ENCODE measurements around the gene DGLUCY. TPM values are rescaled to one million over a fixed set of nuclear protein-coding genes. Genes with fewer than 3 reads are reported as not detected.
"Not testable (repeated sequence)": the region's sequence is repeated elsewhere in the genome, so short reads cannot be mapped to it uniquely, and the experiment has no call there.

DGLUCY gene
- polyA plus RNA-seq (2012; ENCODE audit: insufficient read depth, insufficient read length) = 38.9 TPM

GRCh38 chr14:91113829-91114078, at the start of gene DGLUCY:
TSS of gene DGLUCY (plus strand) at chr14:91114073. CDS start at chr14:91160295, 46,222 bp downstream.
- DNase-seq (ENCODE audit: low read depth, low spot score) = no peak
- H3K4me3 ChIP-seq (ENCODE audit: low read length) = peak within 1 kb of the TSS; percentile 88

- H3K4me3 ChIP-seq (ENCODE audit: low read length) = no peak overlapping the region
- no peak for DNase-seq (ENCODE audit: low read depth, low spot score)
These were observed 48.6 kb upstream of the DGLUCY start for GRCh38 chr14:91065266-91065665.

DNA sequence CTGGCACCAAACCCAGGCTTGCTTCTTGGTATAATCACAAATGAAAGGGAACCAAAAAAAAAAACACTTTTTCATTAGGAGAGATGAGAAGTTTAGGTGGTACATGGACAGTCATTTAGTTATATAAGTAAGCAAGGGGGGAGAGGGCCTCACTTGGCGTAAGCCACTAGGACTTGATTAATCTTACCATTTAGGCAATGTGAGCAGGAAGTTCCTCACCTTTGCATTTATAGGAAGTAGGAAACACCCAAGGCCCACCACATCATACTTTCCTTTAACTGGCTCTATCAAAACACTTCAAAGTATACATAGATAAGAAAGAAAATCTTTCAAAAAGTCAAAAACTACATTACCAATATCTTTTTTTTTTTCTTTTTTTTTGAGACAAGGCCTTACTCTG, 46.7 kb upstream of the DGLUCY start:
- H3K4me3 ChIP-seq (ENCODE audit: low read length) = no peak overlapping the region
- DNase-seq (ENCODE audit: low read depth, low spot score) = peak; percentile 68

GRCh38 chr14:91068642-91069041, 45.2 kb upstream of the DGLUCY start:
- no peak overlapping the region for H3K4me3 ChIP-seq (ENCODE audit: low read length)

DNA sequence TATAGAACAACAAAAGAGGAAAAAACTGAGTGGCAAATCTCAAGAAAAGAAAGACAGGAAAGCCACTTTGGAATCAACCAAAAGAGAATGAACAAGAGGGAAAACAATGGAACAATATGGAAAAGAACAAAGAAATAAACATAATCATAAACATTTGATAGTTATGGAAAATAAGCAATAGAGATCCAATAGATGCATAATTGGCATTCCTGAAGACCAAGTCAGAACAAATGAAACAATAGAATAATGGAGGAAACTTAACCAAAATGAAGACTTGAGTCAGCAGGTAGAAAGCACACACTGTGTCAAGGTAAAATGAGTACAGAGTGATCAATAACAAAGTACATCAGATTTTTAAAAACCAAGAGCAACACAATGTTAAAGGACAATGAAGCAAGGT, 43.3 kb upstream of the DGLUCY start:
- H3K4me3 ChIP-seq (ENCODE audit: low read length) = no peak overlapping the region
- no peak for DNase-seq (ENCODE audit: low read depth, low spot score)

More at GRCh38 chr14:91068642-91069041, 45.2 kb upstream of the DGLUCY start:
- no peak for DNase-seq (ENCODE audit: low read depth, low spot score)

- no peak for DNase-seq (ENCODE audit: low read depth, low spot score)
These were observed 38.3 kb upstream of the DGLUCY start for GRCh38 chr14:91075553-91075952.

DNA sequence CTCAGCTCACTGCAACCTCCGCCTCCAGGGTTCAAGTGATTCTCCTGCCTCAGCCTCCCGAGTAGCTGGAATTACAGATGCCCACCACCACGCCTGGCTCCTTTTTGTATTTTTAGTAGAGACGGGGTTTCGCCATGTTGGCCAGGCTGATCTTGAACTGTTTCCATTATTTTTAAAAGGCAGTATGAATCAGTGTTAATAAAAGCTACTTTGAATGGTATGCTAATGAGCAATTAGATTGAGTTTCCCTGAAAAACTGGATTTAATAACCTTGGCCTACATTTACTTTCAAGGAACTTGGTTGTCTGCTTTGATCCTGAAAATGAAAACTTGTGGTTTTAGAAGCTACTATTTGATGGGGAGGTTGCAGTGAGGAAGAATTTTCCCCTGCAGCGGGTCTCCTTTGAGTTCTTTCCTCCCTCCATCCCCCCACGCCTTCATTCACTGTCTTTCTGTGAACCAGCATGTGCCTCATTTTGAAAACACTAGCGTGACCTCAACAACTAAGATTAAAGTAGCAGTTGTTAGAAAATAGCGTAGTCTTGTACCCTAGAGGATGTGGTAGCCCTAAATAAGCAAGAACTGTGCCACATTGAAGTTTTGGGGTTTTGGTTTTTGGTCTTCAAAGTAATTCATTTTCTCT, 35.7 kb upstream of the DGLUCY start:
- DNase-seq (ENCODE audit: low read depth, low spot score) = peak; percentile 95
- no peak overlapping the region for H3K4me3 ChIP-seq (ENCODE audit: low read length)

More at GRCh38 chr14:91075553-91075952, 38.3 kb upstream of the DGLUCY start:
- no peak overlapping the region for H3K4me3 ChIP-seq (ENCODE audit: low read length)

DNA sequence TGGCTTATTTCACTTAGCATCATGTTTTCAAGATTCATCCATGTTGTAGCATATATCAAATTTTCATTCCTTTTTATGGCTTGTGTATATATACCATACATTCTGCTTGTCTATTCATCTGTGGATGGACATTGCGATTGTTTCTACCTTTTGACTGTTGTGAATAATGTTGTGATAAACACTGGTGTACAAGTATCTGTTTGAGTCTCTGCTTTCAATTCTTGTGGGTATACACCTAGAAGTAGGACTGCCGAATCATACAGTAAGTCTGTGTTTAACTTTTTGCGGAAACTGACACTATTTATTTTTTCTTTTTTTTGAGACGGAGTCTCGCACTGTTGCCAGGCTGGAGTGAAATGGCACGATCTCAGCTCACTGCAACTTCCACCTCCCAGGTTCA, 33.8 kb upstream of the DGLUCY start:
- DNase-seq (ENCODE audit: low read depth, low spot score) = no peak
- H3K4me3 ChIP-seq (ENCODE audit: low read length) = no peak overlapping the region

- DNase-seq (ENCODE audit: low read depth, low spot score) = no peak
- H3K4me3 ChIP-seq (ENCODE audit: low read length) = no peak overlapping the region
These were observed 31.6 kb upstream of the DGLUCY start for GRCh38 chr14:91082282-91082681.

- H3K4me3 ChIP-seq (ENCODE audit: low read length) = no peak overlapping the region
- no peak for DNase-seq (ENCODE audit: low read depth, low spot score)
These were observed 29.4 kb upstream of the DGLUCY start for GRCh38 chr14:91084516-91084915.

DNA sequence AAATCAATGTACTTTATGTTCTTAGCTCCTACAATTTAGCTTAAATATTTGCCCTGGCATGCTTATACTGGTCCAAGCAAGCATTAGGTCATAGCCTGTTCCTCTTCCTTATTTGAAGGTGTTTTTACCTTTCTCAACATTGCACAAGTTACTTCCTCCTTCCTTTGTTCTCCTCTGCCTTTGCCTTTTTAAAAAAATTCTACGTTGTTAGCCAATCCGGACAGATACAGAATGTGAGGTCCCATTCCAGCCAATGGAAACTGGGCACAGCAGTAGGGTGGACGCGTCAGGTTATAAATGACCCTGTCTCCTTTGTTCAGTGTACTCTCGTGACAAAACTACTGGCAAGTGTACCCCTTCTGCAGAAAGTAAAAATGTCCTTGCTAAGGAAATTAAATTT, 26.4 kb upstream of the DGLUCY start:
- H3K4me3 ChIP-seq (ENCODE audit: low read length); DNase-seq (ENCODE audit: low read depth, low spot score): not testable (repeated sequence)

GRCh38 chr14:91088585-91089235, 25.2 kb upstream of the DGLUCY start:
- no peak for DNase-seq (ENCODE audit: low read depth, low spot score)
- no peak overlapping the region for H3K4me3 ChIP-seq (ENCODE audit: low read length)

DNA sequence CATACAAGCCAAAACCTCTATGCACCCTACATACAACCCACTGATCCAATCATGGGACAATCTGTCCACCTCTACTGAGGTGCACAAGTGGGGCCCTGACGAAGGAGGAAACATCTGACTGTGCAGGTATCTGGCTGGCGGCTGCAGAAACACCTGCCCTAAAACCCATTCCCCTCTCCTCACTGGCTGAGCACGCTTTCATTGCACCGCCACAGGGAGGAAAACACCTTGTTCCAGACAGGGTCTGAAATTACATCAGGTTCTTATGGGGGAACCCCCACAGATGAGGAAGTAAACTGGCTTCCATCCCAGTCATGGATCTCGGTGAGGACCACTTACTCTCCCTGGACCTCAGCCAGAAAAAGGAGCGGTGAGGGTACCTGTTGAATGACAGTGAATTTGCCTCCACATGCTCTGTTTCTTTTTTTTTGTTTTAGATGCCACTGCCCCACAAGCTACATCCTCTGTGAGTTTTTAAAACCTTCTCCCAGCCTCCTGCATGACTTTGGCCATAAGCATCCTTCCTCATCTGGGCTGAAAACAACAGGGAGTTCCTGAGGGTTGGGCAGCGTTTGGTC, 23.8 kb upstream of the DGLUCY start:
- no peak overlapping the region for H3K4me3 ChIP-seq (ENCODE audit: low read length)
- no peak for DNase-seq (ENCODE audit: low read depth, low spot score)

- no peak for DNase-seq (ENCODE audit: low read depth, low spot score)
These were observed 23.1 kb upstream of the DGLUCY start for GRCh38 chr14:91090743-91091142.

GRCh38 chr14:91092073-91092472, 21.8 kb upstream of the DGLUCY start:
- DNase-seq (ENCODE audit: low read depth, low spot score) = no peak
- H3K4me3 ChIP-seq (ENCODE audit: low read length) = no peak overlapping the region

More at GRCh38 chr14:91090743-91091142, 23.1 kb upstream of the DGLUCY start:
- no peak overlapping the region for H3K4me3 ChIP-seq (ENCODE audit: low read length)

- DNase-seq (ENCODE audit: low read depth, low spot score); H3K4me3 ChIP-seq (ENCODE audit: low read length): not testable (repeated sequence)
These were observed 20.0 kb upstream of the DGLUCY start for GRCh38 chr14:91093743-91094472.

- no peak for DNase-seq (ENCODE audit: low read depth, low spot score)
- H3K4me3 ChIP-seq (ENCODE audit: low read length) = no peak overlapping the region
These were observed 19.1 kb upstream of the DGLUCY start for GRCh38 chr14:91094772-91095171.

- no peak for DNase-seq (ENCODE audit: low read depth, low spot score)
- H3K4me3 ChIP-seq (ENCODE audit: low read length) = no peak overlapping the region
These were observed 18.7 kb upstream of the DGLUCY start for GRCh38 chr14:91095178-91095577.

DNA sequence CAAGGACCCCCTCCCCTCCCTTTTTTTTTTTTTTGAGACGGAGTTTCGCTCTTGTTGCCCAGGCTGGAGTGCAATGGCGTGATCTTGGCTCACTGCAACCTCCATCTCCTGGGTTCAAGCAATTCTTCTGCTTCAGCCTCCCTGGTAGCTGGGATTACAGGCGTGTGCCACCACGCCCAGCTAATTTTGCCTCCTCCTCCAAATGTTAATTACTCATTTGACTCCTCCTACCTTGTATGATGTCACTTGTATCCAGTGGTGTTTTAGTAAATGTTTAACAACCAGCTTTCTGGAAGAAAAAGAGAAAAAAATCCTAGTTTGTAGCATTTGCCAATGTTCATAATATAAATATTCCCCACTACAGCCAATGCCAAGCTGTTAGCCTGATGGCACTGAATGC, 16.2 kb upstream of the DGLUCY start:
- not testable (repeated sequence) for DNase-seq (ENCODE audit: low read depth, low spot score); H3K4me3 ChIP-seq (ENCODE audit: low read length)

- DNase-seq (ENCODE audit: low read depth, low spot score) = no peak
- no peak overlapping the region for H3K4me3 ChIP-seq (ENCODE audit: low read length)
These were observed 15.3 kb upstream of the DGLUCY start for GRCh38 chr14:91098591-91098990.

Data from Jurkat, Clone E6-1 (cell line).